ENCODE results near the gene TTC16. TPM values are rescaled to one million over a fixed set of nuclear protein-coding genes. Genes with fewer than 3 reads are reported as not detected.

TTC16 gene
- total and polyA plus RNA-seq, 2 donors (not counting 1 experiment from before 2014, with no cell fraction given), result 0.25 TPM; not detected in 1

DNA sequence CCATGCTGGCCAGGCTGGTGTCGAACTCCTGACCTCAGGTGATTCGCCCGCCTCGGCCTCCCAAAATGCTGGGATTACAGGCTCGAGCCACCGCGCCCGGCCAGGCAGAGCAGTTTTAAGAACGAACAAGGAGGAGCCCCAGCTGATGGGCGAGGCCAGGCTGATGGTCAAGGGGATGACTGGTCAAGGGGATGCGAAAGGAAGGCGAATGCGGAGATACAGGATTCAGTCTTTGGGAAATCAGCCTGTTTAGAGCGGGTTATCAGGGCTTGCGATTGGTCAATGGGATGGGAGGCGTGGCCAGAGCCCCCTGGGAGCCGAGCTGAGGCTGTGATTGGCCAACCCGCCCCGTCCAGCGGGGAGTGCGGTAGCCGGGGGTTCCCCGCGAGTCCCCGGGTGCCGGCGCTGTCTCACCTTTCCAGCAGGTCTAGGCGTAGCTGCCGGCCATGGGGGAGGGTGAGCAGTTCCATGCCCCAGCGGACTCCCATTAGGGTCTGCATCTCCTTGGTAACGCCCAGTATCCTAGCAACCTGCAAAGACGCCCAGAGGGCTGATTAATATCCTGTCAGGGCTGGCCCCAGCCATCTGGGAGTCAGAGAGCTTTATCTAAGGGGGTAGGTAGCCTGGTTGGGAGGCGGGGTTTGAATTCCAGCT, 26.7 kb downstream of the TTC16 start:
- H3K27me3 ChIP-seq (replicated peaks in 1 of 4; ENCODE audit: control extremely low read depth in 1 of 4, control insufficient read depth in 3 of 4, insufficient read depth in 4 of 4, low read length in 3 of 4), result no peaks in the 10 kb centered on the region
- H2AFZ ChIP-seq (ENCODE audit: insufficient read depth, low read depth, low read length, poor library complexity, severe bottlenecking), result no peak overlapping the region
- 98% methylated on average over 28 of the region's 33 CpGs for WGBS (ENCODE audit: insufficient coverage)
- H3K79me2 ChIP-seq (ENCODE audit: control insufficient read depth, insufficient read depth, low read length), result peaks cover 3% of the 10 kb centered on the region
- Mint-ChIP-seq H3K27me3 (no peaks in the 10 kb centered on the region), H3K27ac (no peak overlapping the region), H3K4me1 (no peaks in the 10 kb centered on the region), H3K4me3 (no peak overlapping the region), H3K9me3 (ENCODE audit: insufficient read depth) (no peaks in the 10 kb centered on the region)
- H4K20me1 ChIP-seq (ENCODE audit: control insufficient read depth, insufficient read depth, low read length, poor library complexity, severe bottlenecking), result peaks cover 44% of the 10 kb centered on the region
- TF ChIP-seq, protein P1, sequence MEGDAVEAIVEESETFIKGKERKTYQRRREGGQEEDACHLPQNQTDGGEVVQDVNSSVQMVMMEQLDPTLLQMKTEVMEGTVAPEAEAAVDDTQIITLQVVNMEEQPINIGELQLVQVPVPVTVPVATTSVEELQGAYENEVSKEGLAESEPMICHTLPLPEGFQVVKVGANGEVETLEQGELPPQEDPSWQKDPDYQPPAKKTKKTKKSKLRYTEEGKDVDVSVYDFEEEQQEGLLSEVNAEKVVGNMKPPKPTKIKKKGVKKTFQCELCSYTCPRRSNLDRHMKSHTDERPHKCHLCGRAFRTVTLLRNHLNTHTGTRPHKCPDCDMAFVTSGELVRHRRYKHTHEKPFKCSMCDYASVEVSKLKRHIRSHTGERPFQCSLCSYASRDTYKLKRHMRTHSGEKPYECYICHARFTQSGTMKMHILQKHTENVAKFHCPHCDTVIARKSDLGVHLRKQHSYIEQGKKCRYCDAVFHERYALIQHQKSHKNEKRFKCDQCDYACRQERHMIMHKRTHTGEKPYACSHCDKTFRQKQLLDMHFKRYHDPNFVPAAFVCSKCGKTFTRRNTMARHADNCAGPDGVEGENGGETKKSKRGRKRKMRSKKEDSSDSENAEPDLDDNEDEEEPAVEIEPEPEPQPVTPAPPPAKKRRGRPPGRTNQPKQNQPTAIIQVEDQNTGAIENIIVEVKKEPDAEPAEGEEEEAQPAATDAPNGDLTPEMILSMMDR (IDR thresholded peaks at IDR 0.05), result no peak
- TF ChIP-seq EZH2 (IDR thresholded peaks at IDR 0.05; ENCODE audit: borderline replicate concordance, insufficient read depth, low read depth, low read length, poor library complexity, severe bottlenecking), result no peak
- ATAC-seq (ENCODE audit: low read depth), result no peak
- H3K36me3 ChIP-seq (replicated peaks in 1 of 2; ENCODE audit: control extremely low read depth in 1 of 2, control insufficient read depth in 1 of 2, extremely low read depth in 1 of 2, insufficient read depth in 2 of 2, low read length in 1 of 2), result peaks cover 0 to 77% of the 10 kb centered on the region in 2 experiments
- intact Hi-C loops (cut with micrococcal nuclease), result no loop called here
- no peak overlapping the region for H3K4me3 ChIP-seq (ENCODE audit: control extremely low read depth in 1 of 5, extremely low read depth in 1 of 5, insufficient read depth in 1 of 5, low read depth in 2 of 5, low read length in 4 of 5)
- no peak overlapping the region for H3K9ac ChIP-seq (ENCODE audit: low read length)
- H3K9me3 ChIP-seq (ENCODE audit: control extremely low read depth in 1 of 3, control insufficient read depth in 2 of 3, insufficient read depth in 1 of 3, low read length in 2 of 3), result no peaks in the 10 kb centered on the region
- ChIA-PET POLR2A (no interaction called here), CTCF (interaction anchor here (0.8 to 2.2 kb wide), 3 partner anchors 8 to 179 kb away, joined by 3 to 13 read pairs (median 3); partner anchors contain the start of gene TOR2A)
- no peak overlapping the region for H3K4me2 ChIP-seq (replicated peaks; ENCODE audit: low read depth, low read length, poor library complexity, severe bottlenecking)
- no peaks in the 10 kb centered on the region for H3K4me1 ChIP-seq (ENCODE audit: control insufficient read depth in 2 of 2, insufficient read depth in 2 of 2, low read length in 2 of 2)
- H3K27ac ChIP-seq (ENCODE audit: low read length in 2 of 2), result no peak overlapping the region
- no peak for DNase-seq

DNA sequence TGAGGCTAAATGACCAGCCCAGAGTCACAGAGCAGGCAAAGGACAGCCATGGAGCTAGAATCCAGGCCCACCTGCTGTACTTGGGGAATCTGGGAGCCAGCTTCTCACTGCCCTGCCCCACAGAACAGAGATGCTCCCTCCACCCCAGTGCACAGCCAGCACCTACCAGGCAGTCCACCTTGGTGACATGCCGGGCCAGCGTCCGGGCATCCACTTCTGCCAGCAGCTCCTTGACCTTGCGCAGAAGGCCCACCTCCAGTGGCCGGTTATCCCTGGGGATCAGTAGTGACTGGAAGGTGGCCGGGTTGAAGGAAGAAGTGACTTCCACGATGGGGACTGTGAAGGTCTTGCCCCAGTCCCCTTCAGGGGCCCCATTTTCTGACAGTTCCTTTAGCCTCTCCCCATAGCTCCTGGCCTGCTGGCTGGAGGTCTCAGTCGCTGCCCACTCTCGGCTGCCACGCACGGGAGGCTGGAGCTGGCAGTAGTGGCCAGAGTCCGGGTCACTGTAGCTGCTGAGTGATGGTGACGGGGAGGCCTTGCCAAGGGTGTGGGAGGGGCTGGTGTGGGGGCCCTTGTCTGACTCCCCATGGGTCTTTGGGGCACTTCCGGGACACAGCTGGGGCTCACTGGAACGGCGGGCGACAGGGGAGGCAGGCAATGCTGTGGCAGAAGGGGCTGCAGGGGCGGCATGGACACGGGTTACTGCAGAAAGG, 28.7 kb downstream of the TTC16 start:
- ChIA-PET POLR2A (interaction anchor here (0.6 kb wide), 2 partner anchors 12 to 35 kb away, joined by 3 to 4 read pairs; no protein-coding TSS in a partner anchor), CTCF (interaction anchor here (0.6 to 2.2 kb wide), 8 partner anchors 10 to 536 kb away, joined by 3 to 13 read pairs (median 4); partner anchors contain the start of gene TOR2A)
- no peak overlapping the region for H3K9ac ChIP-seq (ENCODE audit: low read length)
- peaks cover under 1 to 80% of the 10 kb centered on the region in 2 experiments for H3K36me3 ChIP-seq (replicated peaks in 1 of 2; ENCODE audit: control extremely low read depth in 1 of 2, control insufficient read depth in 1 of 2, extremely low read depth in 1 of 2, insufficient read depth in 2 of 2, low read length in 1 of 2)
- H4K20me1 ChIP-seq (ENCODE audit: control insufficient read depth, insufficient read depth, low read length, poor library complexity, severe bottlenecking), result peaks cover 64% of the 10 kb centered on the region
- Mint-ChIP-seq H3K4me3 (no peak overlapping the region), H3K4me1 (no peaks in the 10 kb centered on the region), H3K27me3 (no peaks in the 10 kb centered on the region), H3K9me3 (ENCODE audit: insufficient read depth) (no peaks in the 10 kb centered on the region), H3K27ac (no peak overlapping the region)
- no peak overlapping the region for H2AFZ ChIP-seq (ENCODE audit: insufficient read depth, low read depth, low read length, poor library complexity, severe bottlenecking)
- no peaks in the 10 kb centered on the region for H3K4me1 ChIP-seq (ENCODE audit: control insufficient read depth in 2 of 2, insufficient read depth in 2 of 2, low read length in 2 of 2)
- DNase-seq (no peak), ATAC-seq (ENCODE audit: low read depth) (no peak)
- 98% methylated on average over 7 of the region's 19 CpGs for WGBS (ENCODE audit: insufficient coverage)
- intact Hi-C loops (cut with micrococcal nuclease), result no loop called here
- no peak for TF ChIP-seq EZH2 (IDR thresholded peaks at IDR 0.05; ENCODE audit: borderline replicate concordance, insufficient read depth, low read depth, low read length, poor library complexity, severe bottlenecking)
- TF ChIP-seq, protein P1 (IDR thresholded peaks at IDR 0.05), result no peak
- peak overlapping the region in 1 of 2 donors; percentile 19 for H3K27ac ChIP-seq (ENCODE audit: low read length in 2 of 2)
- H3K9me3 ChIP-seq (ENCODE audit: control extremely low read depth in 1 of 3, control insufficient read depth in 2 of 3, insufficient read depth in 1 of 3, low read length in 2 of 3), result no peaks in the 10 kb centered on the region
- peaks cover 7% of the 10 kb centered on the region for H3K79me2 ChIP-seq (ENCODE audit: control insufficient read depth, insufficient read depth, low read length)
- H3K4me2 ChIP-seq (replicated peaks; ENCODE audit: low read depth, low read length, poor library complexity, severe bottlenecking), result no peak overlapping the region
- H3K27me3 ChIP-seq (replicated peaks in 1 of 4; ENCODE audit: control extremely low read depth in 1 of 4, control insufficient read depth in 3 of 4, insufficient read depth in 4 of 4, low read length in 3 of 4), result no peaks in the 10 kb centered on the region
- H3K4me3 ChIP-seq (ENCODE audit: control extremely low read depth in 1 of 5, extremely low read depth in 1 of 5, insufficient read depth in 1 of 5, low read depth in 2 of 5, low read length in 4 of 5), result no peak overlapping the region
